Stromal cell of bone marrow (primary cell): ENCODE measurements around the gene SSBP4.
A peak's percentile ranks its signal among the peaks of the same experiment; 100 is the strongest.

Experiments used
- DNase-seq: peaks from one replicate; pipeline ENCODE4 v3.0.0-alpha.2; 2012; ENCODE audit warnings: low read depth

Gene SSBP4

GRCh38 chr19:18421371-18421959 lies 2.3 kb downstream of the SSBP4 start:
- no peak for DNase-seq

DNA sequence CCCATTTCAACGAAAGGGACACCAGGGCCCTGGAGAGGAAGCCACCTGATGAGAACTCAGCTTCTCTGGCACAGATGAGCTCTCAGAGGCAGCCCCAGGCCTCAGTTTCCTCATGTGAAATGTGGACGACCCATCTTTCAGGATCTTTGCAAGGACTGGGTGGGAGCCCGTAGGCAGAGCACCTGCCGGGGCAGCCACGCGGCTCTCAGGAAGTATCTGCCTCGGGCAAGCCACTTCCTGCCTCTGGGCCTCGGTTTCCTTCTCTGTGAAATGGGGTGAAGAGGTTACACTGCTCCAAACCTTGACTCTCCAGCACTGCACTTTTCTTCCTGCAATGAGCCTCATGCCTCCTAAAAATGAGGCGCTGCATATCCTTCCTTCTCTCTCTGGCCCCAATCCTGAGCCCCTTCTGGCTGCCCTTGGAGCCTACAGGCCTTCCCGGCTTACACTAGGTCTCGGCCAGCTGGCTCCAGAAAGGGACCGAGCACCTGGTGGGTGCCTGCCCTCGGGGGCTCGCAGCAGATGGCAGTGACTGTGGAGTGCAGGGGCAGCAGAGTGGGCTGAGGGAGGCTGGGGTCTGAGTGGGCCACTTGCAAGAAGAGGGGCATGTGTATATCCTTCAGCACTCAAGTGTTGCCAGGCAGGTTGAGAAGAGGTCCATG lies 3.5 kb downstream of the SSBP4 start:
- DNase-seq, result no peak

DNA sequence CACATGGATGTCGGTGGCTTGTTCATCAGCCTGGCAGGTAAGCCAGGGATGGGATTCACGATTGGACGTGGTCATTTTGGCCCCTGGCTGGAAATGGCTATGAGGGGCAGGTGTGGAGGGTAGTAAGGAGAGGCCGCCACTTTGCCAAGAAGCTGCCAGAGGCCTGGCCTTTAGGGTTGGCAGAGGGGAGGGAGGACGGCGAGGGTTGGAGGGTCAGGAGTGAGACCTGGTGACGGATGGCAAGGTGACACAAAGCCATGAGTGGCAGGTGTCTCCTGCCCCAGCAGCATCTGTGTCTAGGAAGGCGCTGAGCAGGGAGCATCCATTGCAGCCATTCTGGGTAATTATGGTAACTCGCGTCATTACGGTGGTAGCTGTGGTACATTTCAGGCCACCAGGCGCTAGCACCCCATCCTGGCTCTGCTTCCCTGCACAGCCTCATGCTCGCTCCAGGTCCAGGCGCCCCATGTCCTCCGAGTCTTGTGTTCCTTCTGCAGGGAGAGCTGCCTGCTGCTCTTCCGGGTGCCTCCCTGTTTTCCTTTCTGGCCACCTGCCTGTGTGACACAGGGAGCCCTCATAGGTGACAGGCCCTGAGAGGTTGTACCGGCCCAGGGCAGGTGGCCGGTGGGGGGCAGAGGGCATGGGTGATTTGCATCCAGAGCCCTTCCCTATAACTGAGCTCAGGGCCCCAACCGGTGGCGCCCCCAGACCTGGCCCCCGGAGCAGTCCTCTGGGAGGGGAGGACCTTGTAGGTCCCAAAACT lies 4.2 kb downstream of the SSBP4 start:
- DNase-seq, result no peak

GRCh38 chr19:18424122-18424889 lies 5.1 kb downstream of the SSBP4 start:
- DNase-seq, result no peak

GRCh38 chr19:18424890-18425514 lies 5.8 kb downstream of the SSBP4 start:
- no peak for DNase-seq

- DNase-seq, result no peak
Measured at GRCh38 chr19:18425515-18426415, 6.6 kb downstream of the SSBP4 start.

DNA sequence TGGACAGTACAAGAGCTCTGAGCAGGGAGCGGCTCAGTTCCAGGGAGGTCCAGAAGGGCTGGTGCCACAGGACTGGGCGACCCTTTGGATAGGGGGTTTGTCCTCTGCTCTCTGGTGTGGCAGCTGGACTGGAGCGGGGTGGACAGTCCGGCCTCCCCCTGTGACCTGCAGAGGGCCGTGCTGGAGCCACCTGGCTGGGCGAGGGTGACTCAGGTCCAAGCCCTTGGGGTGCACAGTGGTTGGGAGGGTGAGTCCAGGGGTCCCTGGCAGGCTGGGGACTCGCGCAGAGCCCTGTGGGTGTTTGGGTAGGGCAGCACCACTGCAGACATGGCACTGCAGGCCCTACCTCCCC lies 7.2 kb downstream of the SSBP4 start:
- DNase-seq, result no peak

- DNase-seq, result no peak
Measured at GRCh38 chr19:18427080-18427742, 8.0 kb downstream of the SSBP4 start.

DNA sequence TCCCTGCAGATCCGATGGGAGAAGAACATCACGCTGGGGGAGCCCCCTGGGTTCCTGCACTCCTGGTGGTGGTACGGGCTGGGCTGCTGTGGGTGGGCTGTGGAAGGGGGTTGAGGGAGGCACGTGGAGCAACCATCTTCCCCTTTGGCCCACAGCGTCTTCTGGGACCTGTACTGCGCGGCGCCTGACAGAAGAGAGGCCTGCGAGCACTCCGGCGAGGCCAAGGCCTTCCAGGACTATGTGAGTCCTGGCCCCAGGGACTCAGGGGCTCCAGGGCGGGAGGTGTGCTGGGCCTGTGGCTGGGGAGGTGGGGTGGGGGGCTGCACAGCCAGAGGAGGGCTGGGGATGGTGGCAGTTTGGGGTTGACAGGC lies 8.5 kb downstream of the SSBP4 start:
- no peak for DNase-seq

DNA sequence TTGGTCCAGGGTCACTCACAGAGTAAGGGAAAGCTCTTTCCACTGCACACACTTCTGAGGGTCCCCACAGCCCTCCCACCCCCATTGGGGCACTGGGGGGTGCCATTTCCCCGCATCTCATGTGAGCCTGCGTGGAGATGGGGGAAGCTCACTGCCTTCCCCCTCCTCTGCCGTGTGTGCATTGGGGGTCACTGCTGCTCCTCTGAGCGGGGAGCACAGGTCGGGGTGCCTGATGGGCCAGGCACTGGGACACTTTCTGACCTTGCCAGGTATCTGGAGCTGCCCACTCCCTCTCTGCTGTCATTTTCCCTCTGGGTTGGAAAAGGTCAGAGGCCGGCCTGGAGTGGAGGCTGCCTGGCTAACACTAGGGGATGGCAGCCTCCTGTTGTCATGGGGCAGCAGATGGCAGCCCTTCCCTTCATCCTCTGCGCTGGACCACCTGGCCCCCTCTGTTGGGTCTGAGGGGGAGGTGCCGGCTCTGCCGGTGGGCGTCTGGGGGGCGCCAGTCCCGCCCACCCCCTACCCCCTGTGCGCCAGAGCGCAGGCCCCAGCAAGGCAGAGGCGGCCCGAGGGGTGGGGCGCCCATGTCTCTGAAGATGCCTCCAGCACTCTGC lies 9.1 kb downstream of the SSBP4 start:
- DNase-seq, result no peak

GRCh38 chr19:18428787-18429674 lies 9.8 kb downstream of the SSBP4 start:
- peak; percentile 51 for DNase-seq

DNA sequence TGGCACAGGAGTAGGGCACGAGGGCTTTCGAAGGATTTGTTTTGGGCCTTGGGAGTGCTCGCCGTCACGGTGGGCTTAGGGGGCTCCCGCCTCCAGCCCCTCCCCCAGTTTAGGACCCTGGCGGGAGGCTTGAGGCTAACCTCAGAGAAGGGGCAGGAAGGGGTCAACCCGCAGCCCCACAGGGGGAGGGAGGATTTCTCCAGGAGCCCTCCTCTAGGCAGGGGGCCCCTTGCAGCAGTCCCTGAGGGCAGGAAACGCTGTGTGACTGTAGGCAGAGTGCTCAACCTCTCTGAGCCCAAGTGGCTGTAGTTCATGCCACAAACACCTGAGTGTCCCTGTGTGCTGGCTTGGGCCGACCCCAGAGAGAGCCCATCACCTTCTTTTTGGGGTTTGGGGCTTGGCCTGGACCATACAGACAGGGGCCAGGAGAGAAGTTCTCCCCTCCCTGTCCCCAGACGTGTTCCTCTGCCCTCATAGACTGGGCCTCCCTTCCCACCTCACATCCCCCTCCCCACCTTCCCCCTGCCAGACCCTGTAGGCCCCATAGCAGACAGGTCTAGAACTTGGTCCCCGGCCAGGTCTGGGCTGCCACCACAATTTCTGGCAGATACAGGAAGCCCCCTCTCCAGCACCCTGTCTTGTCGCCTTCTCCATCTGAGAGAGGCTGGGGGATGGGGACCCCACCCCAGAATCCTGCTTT lies 10.7 kb downstream of the SSBP4 start:
- no peak for DNase-seq

DNA sequence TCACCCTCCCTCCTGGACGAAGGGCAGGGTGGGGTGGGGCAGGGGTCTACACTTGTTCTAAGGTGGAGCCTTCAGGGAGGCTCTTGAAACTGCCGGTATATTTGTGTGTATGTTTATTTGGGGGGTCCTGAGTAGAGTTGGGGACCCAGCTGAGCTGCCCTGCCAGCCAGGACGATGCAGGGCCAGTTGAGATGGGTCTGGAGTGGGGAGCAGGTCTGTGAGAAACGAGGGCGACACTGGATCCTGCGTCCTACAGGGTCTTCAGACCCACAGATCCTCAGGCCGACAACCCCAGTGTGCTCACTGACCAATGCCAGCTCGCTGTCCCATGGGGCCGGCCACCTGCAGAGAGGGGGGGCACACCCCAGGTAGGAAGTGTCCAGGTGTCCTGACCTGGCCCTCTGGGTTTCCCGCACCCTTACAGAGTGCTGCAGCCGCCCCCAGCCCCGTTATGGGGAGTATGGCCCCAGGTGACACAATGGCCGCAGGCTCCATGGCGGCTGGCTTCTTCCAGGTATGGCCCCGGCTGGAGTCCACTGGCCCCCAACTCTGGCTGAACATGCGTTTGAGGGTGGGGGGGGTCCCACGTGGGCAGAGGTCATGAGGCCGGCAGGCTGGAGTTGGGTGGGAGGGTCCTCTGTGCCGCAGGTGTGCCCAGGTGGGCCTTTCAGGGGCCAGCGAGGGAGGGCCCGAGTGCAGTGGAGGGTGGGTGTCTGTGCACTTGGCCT lies 11.4 kb downstream of the SSBP4 start:
- DNase-seq, result no peak

GRCh38 chr19:18431351-18432197 lies 12.4 kb downstream of the SSBP4 start:
- no peak for DNase-seq

DNA sequence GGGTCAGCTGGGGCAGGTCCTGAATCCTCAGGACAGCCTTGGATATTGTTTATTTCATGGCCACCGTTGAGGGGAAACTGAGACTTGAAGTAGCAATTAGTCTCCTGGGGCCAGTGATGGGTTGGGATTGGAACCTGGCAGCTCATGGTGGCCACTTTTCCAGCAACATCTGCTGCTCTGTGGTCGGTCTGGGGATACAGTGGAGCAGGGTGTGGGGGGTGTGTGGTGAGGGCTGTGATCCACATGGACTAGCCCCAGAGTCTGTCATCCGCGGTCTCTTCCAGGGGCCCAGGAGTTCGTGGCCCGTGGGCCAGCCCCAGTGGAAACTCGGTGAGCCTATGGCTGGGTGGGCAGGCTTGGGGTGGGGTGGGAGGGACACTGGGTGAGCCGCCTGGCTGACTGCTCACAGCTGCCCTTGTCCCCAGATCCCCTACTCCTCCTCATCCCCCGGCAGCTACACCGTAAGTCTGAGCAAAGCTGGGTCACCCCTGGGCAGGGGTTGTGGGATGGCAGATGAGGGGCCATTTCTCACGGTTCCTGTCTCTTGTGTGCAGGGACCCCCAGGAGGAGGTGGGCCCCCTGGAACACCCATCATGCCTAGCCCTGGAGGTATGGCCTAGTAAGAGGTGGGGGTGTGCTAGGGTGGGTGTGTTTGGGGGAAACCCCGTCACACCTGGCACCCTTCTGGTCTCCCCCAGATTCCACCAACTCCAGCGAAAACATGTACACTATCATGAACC lies 13.2 kb downstream of the SSBP4 start:
- no peak for DNase-seq

DNA sequence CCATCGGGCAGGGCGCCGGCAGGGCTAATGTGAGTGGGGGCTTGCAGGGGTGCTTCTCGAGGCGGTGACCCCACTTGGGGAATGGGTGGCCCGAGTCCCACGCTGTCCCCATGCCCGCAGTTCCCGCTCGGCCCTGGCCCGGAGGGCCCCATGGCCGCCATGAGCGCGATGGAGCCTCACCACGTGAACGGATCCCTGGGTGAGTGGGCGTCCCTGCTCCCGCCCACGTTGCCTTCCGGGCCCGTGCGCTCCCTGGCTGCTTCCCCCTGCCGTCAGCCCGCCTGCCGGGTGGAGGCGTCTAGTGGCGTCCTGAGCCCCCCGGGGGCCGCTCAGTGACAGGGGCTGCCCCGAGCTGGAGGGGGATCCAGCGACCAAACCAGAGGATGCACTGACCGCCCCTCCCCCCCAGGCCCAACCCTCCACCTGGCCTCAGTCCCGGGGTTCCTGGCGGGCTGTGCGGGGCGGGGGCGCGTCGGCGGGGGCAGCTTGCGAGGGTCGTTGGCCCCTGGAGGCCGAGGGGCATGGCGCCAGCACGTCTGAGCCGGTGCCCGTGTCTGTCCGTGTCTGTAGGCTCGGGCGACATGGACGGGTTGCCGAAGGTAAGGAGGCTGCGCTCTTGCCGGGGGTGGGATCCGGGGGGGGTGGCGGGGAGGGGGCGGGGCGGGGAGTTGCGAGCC lies 14.0 kb downstream of the SSBP4 start:
- DNase-seq, result no peak
